K562 (cell line): ENCODE measurements around the gene MT1HL1. TPM values are rescaled to one million over a fixed set of nuclear protein-coding genes. Genes with fewer than 3 reads are reported as not detected.
"Not testable (repeated sequence)": the region's sequence is repeated elsewhere in the genome, so short reads cannot be mapped to it uniquely, and the experiment has no call there.

Source experiments
- ATAC-seq: fragments of 200-7000 bp; cut with Tn5 transposase; 3 replicates; pipeline ENCODE4 v1.9.1; 2020; ENCODE audit warnings: moderate library complexity
- BruUV-seq: library from RNA; stranded (reverse); fragments of 400-500 nt; replicated peaks from 2 replicates; lab custom pipeline; 2021; lab: Mats Ljungman, UMichigan
- CTCF ChIA-PET: fragments of 300-600 bp; formaldehyde crosslinking; extraction: SDS; loops from one replicate; lab custom pipeline; 2021; ENCODE audit warnings: low intra/inter-chr PET ratio; lab: Yijun Ruan, JAX
- POLR2A ChIA-PET: fragments of 300-600, 350-650 bp; sonication (Branson Sonifier 250); formaldehyde crosslinking; extraction: SDS; loops from one replicate; lab custom pipeline; 2021; ENCODE audit warnings: antibody characterized with exemption, inconsistent platforms; lab: Yijun Ruan, JAX
- DNase-seq, 4 experiments: peaks; one replicate each; pipeline versions ENCODE4 v3.0.0 to v3.0.0-alpha.2; 2011 to 2018; ENCODE audit warnings: low spot score in 3 of 4, mixed read lengths in 3 of 4; ENCODE audit errors: extremely low read depth in 1 of 4
- FAIRE-seq: peaks from 2 replicates; lab custom pipeline; 2011; peaks lifted over from hg19 to GRCh38; lab: Jason Lieb, UNC
- H2AFZ ChIP-seq: 2 replicates; pipeline ENCODE4 v1.6.0; 2011; ENCODE audit warnings: low read depth, low read length, control low read depth, inconsistent platforms
- H3K27ac ChIP-seq: fragments of 200-600 bp; 3 replicates; pipeline ENCODE4 v1.8.0; 2011; ENCODE audit warnings: low read depth, mild to moderate bottlenecking, control low read depth, inconsistent platforms, low read length, moderate library complexity, mixed read lengths; ENCODE audit errors: extremely low read depth
- H3K27me3 ChIP-seq, 2 experiments: fragments of 300-600 bp in 1 of 2; 2 replicates in 1 of 2; 3 replicates in 1 of 2; pipeline versions ENCODE4 v1.6.0 to v1.8.0; 2011; ENCODE audit warnings: inconsistent platforms in 2 of 2, low read length in 2 of 2, mild to moderate bottlenecking in 1 of 2, mixed read lengths in 1 of 2, moderate library complexity in 1 of 2; ENCODE audit not compliant: control insufficient read depth in 2 of 2, insufficient read depth in 2 of 2
- H3K36me3 ChIP-seq: fragments of 300-600 bp; 3 replicates; pipeline ENCODE4 v1.8.0; 2011; ENCODE audit warnings: mild to moderate bottlenecking, low read length, inconsistent platforms; ENCODE audit not compliant: control insufficient read depth, insufficient read depth
- H3K4me1 ChIP-seq, 2 experiments: fragments of 200-600 bp in 1 of 2; replicated peaks in 1 of 2; 2 replicates in 1 of 2; 3 replicates in 1 of 2; pipeline versions ENCODE4 v1.5.1 to v1.8.0; 2011; ENCODE audit warnings: inconsistent platforms in 2 of 2, low read length in 2 of 2, mild to moderate bottlenecking in 1 of 2, mixed read lengths in 1 of 2, moderate library complexity in 1 of 2; ENCODE audit not compliant: control insufficient read depth in 2 of 2, insufficient read depth in 2 of 2
- H3K4me2 ChIP-seq: 2 replicates; pipeline ENCODE4 v1.6.1; 2011; ENCODE audit warnings: low read length, control low read depth, inconsistent platforms, mixed read lengths; ENCODE audit not compliant: insufficient read depth
- H3K4me3 ChIP-seq: fragments of 200-600 bp; sonication (generic), shearing (Covaris generic); 2 replicates; pipeline ENCODE4 v1.5.1; 2016; ENCODE audit warnings: control low read depth, inconsistent platforms
- H3K79me2 ChIP-seq: fragments of 200-600 bp; 3 replicates; pipeline ENCODE4 v1.8.0; 2011; ENCODE audit warnings: low read length, inconsistent platforms; ENCODE audit not compliant: control insufficient read depth, insufficient read depth
- H3K9ac ChIP-seq, 2 experiments: 2 replicates each; pipeline versions ENCODE4 v1.6.0 to v1.6.1; 2011; ENCODE audit warnings: low read depth in 2 of 2, low read length in 2 of 2, control low read depth in 1 of 2, inconsistent platforms in 1 of 2, mild to moderate bottlenecking in 1 of 2, mixed read lengths in 1 of 2; ENCODE audit not compliant: insufficient read depth in 1 of 2
- H3K9me1 ChIP-seq: one replicate; pipeline ENCODE4 v1.6.0; 2011; ENCODE audit warnings: inconsistent platforms, mild to moderate bottlenecking, low read length, moderate library complexity; ENCODE audit not compliant: control insufficient read depth, insufficient read depth
- H3K9me3 ChIP-seq: replicated peaks from 2 replicates; pipeline ENCODE4 v1.5.1; 2011; ENCODE audit warnings: low read depth, low read length, inconsistent platforms; ENCODE audit not compliant: control insufficient read depth, insufficient read depth
- H4K20me1 ChIP-seq: replicated peaks from 2 replicates; pipeline ENCODE4 v1.6.1; 2011; ENCODE audit warnings: low read length, inconsistent platforms, mixed read lengths; ENCODE audit not compliant: control insufficient read depth, insufficient read depth
- ELF1 ChIP-seq: fragments of 200-800 bp; sonication (Bioruptor generic); IDR thresholded peaks from 2 replicates; pipeline ENCODE4 v1.6.1; 2016; ENCODE audit warnings: missing genetic modification characterization, missing compliant biosample characterization
- MAFK ChIP-seq: IDR thresholded peaks from 2 replicates; pipeline ENCODE4 v1.6.1; 2011; ENCODE audit warnings: low read length, improper control_type of control experiment
- RERE ChIP-seq: sonication (generic); formaldehyde crosslinking; IDR thresholded peaks from 2 replicates; pipeline ENCODE4 v1.8.0; 2023; ENCODE audit warnings: missing genetic modification reagents, mild to moderate bottlenecking, borderline replicate concordance
- SOX6 ChIP-seq: fragments of 450-650 bp; IDR thresholded peaks from 2 replicates; pipeline ENCODE4 v1.6.1; 2014; ENCODE audit warnings: mild to moderate bottlenecking
- ZBTB5 ChIP-seq: fragments of 450-650 bp; IDR thresholded peaks from 2 replicates; pipeline ENCODE4 v1.6.1; 2017; ENCODE audit warnings: antibody characterized with exemption
- ZNF445 ChIP-seq: fragments of 250-450 bp; sonication (Bioruptor Pico); IDR thresholded peaks from 2 replicates; pipeline ENCODE4 v1.4.0; 2020; ENCODE audit warnings: low read depth, mild to moderate bottlenecking, moderate library complexity
- ZNF830 ChIP-seq: fragments of 250-450 bp; sonication (Bioruptor Pico); IDR thresholded peaks from 2 replicates; pipeline ENCODE4 v1.5.0; 2021; ENCODE audit warnings: mild to moderate bottlenecking
- WGBS: fragments of 100-300 bp; shearing (Covaris generic); methylation state at CpG from one replicate; pipeline ENCODE4 v1.1.6; 2016; ENCODE audit warnings: low coverage, mixed read lengths; ENCODE audit not compliant: insufficient coverage; ENCODE audit errors: missing lambda C conversion rate; 5-methylcytosine and 5-hydroxymethylcytosine counted together
- in situ Hi-C: fragments of 300-500 bp; cut with MboI; formaldehyde crosslinking; loops from 4 replicates; pipeline ENCODE4 v1.15.0; 2018; ENCODE audit warnings: inconsistent platforms, mixed read lengths
- intact Hi-C: fragments of 100-400 bp; cut with micrococcal nuclease; formaldehyde crosslinking; loops from 2 replicates; pipeline ENCODE4 v1.14.2; 2022
- polyA plus RNA-seq, 8 experiments: library from polyadenylated mRNA; depleted of rRNA in 4 of 8; stranded (reverse) in 5 of 8; unstranded in 3 of 8; fragments of >200 nt; fragmentation: Nextera tagmentation in 2 of 8; fragmentation: Illumina TruSeq in 1 of 8; extraction: Ambion mirVana in 2 of 8; extraction: Trizol in 1 of 8; gene quantifications; 2 replicates each; pipeline versions ENCODE4 v1.2.1 to v1.2.3, GENCODE V29; 2011 to 2014; ENCODE audit warnings: inconsistent platforms in 1 of 8, missing spikeins in 1 of 8
- total RNA-seq, 7 experiments: library from RNA; depleted of rRNA in 6 of 7; stranded (reverse); fragments of >200 nt in 6 of 7; fragmentation: Illumina TruSeq in 2 of 7; extraction: Trizol in 2 of 7; gene quantifications; 2 replicates each; pipeline versions ENCODE4 v1.2.1 to v1.2.3, GENCODE V29; 2011 to 2021; ENCODE audit warnings: low replicate concordance in 1 of 7

MT1HL1 gene
- total and polyA plus RNA-seq, 9 of the 15 experiments (the other 6 are each of a cell fraction or from before 2014, with no cell fraction given), result not detected

GRCh38 chr1:236975461-236975860, 28.8 kb downstream of the MT1HL1 start (continued):
- TF ChIP-seq RERE (CRISPR knock-in tag) (no peak), MAFK (no peak), ZNF445 (CRISPR knock-in tag) (no peak), SOX6 (no peak), ZBTB5 (no peak), ELF1 (tag) (no peak), ZNF830 (CRISPR knock-in tag) (no peak)
- TF ChIP-seq, all 486 proteins: peak for 0

GRCh38 chr1:236974025-236974424, 30.2 kb downstream of the MT1HL1 start:
- intact Hi-C loops, H3K4me2 ChIP-seq, H3K4me1 ChIP-seq, H4K20me1 ChIP-seq, H3K9me1 ChIP-seq, H3K36me3 ChIP-seq, ATAC-seq, H3K4me3 ChIP-seq, FAIRE-seq, BruUV-seq, in situ Hi-C loops, H3K79me2 ChIP-seq, POLR2A ChIA-PET, DNase-seq, H3K9me3 ChIP-seq, H3K9ac ChIP-seq, H2AFZ ChIP-seq, CTCF ChIA-PET, H3K27ac ChIP-seq: not testable (repeated sequence)
- WGBS, result 0% methylated on average over 5 of the region's 5 CpGs
- peaks cover 19 to 25% of the 10 kb centered on the region in 2 experiments for H3K27me3 ChIP-seq
